Cortex of kidney (tissue), 1 donor: ENCODE results near the gene SH3GL1.

ENCODE experiments used
- DNase-seq: peaks from one replicate; lab custom pipeline; 2025; lab: John Stamatoyannopoulos, UW

Gene SH3GL1, protein sequence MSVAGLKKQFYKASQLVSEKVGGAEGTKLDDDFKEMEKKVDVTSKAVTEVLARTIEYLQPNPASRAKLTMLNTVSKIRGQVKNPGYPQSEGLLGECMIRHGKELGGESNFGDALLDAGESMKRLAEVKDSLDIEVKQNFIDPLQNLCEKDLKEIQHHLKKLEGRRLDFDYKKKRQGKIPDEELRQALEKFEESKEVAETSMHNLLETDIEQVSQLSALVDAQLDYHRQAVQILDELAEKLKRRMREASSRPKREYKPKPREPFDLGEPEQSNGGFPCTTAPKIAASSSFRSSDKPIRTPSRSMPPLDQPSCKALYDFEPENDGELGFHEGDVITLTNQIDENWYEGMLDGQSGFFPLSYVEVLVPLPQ

DNA sequence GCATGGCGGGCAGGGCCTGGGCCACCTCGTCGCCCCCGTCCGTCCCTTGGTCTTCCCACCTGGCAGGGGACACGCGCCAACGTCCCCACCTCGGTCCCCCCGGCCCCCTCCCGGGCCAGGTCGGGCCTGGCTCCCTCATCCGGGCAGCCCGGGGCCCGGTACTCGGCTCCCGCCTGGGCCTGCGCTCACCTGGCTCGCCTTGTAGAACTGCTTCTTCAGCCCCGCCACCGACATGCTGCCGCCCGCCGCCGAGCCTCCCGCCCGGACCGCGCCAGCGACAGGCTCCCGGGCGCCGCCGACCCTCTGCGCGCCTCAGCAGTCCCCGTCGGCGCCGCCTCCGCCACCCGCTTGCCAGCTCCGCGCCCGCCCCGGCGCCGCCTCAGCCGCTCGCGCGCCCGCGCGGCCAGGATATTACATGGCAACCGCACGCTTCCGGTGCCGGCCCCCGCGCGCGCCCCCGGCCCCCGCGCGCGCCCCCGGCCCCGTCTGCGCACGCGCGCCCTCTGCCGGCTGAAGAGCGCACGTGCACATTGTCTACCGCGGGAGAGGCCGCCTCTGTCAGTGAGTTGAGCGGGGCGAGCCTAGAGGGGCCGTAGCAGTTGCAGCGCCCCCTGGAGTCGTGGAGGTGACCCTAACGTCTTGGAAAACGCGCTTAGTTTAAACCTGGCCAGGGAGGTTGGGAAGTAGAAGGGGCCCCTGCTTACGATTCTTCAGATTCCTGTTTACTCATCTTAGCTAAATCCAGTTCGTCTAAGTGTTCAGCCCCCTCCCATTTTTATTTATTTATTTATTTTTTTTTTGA is at the start of gene SH3GL1:
SH3GL1 (minus strand) TSS at position 413 of the 802 bp plus-strand sequence; CDS start at position 234, 179 bp downstream.
- DNase-seq = no peak

DNA sequence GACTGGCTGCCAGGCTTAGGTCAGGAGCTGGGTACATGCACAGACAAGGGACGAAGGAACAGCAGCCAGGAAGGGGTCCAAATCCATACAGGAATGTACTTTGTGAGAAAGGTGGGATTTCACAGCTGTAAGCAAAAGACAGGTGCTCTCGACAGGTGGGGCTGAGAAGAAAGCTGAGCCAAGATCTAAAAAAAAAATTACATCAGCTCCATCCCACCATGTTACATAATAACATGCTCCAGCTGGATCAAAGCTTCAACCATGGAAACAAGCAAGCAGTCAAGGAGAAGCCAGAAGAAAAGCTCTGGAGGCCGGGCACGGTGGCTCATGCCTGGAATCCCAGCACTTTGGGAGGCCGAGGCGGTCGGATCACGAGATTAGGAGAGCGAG is 49.3 kb upstream of the SH3GL1 start:
- DNase-seq = no peak

GRCh38 chr19:4449022-4449638 is 48.8 kb upstream of the SH3GL1 start:
- no peak for DNase-seq

- no peak for DNase-seq
Observed at GRCh38 chr19:4448147-4448985, 48.0 kb upstream of the SH3GL1 start.

DNA sequence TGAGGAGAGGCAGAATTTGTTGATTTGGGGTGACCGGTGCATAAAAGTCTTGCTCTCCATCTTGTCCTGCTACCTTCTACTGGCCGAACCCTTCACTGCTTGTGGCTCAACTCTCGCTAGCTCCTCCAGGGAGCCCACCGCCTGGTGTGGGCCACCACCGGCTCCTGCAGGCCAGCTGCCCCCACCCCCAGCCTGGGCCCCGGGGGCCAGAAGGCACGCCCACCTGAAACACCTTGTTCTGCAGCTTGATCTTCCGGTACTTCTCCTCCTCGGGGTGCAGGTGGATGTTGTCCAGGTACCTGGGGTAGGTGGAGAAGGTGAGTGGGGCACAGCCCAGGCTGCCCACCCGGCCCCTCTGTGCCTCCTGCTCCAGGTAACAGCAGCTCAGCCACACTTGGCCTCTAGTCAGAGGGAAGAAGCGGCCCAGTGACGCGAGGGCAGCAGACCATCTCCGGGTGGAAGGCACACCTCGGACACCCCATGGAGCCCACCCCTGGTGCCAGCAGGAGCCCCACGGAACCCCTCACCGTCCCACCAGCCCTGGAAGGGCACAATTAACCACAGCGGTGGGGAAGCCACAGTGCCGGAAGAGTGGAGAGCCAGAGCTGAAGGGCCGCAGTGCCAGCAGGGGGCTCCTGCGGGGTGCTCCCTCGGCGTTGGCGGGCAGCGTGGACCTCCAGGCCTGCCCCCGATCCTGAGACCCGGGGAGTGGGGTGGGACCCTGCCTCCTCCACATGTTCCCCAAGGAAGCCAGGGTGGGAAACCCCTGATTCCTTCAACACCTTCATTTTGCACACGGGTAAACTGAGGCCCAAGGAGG is 47.2 kb upstream of the SH3GL1 start:
- DNase-seq = no peak

DNA sequence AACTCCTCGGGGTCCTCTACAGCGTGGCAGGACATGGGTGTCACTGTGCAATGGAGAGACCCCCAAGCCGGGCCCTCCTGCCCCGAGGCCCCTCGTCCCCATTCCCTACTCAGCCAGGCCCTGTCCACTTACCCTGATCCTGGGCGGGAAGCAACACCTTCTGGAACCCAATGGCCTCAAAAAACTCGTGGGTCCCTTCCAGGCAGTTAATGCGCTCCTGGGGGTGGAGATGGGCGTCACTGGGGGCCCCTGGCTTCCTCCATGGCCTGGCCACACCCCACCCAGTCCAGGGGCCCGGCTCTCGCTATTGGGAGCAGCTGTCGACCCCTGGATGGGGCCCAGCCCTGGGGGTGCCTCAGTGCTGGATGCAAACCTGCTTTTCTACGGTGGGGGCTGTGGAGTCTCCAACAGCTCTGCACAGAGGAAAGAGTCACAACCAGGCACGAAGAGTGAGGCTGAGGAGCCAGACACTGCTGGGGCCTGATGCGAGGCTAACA is 46.4 kb upstream of the SH3GL1 start:
- DNase-seq = no peak

GRCh38 chr19:4445963-4446703 is 45.8 kb upstream of the SH3GL1 start:
- no peak for DNase-seq

DNA sequence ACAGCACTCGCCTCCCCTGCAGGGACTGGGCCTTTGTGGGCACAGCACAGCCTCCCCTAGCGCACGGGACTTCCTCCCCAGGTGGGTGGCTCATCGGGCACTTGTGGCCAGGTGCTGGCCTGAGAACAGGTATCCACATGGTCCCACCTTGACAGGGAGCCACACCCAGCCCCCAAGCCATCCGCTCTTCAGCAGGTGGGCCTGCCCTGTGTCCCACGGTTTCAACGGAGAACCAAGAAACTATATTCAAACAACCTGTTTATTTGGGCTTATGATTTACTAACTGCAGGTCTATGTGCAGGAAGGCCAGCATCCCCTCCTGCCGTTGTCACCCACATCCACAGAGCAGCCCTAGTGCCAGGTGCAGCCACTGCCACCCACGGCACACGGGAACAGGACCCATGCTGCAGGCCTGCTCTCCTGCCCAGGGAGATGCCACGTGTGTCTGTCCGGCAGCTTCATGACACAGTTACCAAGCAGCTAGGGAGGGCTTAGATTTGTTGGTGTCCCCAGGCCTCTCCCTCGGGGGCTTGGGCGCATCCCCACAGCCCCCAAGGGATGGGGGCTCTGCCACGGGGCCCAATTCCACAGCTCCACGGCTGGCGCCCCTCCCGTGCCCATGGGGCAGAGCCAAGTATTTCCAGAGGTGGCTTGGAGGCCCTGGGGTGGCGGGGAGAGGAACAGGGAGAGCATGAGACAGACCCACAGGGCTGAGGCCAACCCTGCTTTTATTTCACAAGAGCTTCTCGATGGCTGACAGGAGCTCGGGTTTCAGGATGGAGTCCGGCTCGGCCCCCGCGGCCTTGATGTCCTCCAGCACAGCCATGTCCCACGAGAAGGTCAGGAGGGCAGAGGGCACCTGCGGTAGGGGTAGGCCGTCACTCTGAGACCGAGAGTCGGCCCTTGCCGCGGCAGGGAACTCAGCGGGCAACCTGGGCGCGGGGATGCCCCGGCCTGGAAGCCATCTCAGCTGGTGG is 44.7 kb upstream of the SH3GL1 start:
- DNase-seq = no peak

DNA sequence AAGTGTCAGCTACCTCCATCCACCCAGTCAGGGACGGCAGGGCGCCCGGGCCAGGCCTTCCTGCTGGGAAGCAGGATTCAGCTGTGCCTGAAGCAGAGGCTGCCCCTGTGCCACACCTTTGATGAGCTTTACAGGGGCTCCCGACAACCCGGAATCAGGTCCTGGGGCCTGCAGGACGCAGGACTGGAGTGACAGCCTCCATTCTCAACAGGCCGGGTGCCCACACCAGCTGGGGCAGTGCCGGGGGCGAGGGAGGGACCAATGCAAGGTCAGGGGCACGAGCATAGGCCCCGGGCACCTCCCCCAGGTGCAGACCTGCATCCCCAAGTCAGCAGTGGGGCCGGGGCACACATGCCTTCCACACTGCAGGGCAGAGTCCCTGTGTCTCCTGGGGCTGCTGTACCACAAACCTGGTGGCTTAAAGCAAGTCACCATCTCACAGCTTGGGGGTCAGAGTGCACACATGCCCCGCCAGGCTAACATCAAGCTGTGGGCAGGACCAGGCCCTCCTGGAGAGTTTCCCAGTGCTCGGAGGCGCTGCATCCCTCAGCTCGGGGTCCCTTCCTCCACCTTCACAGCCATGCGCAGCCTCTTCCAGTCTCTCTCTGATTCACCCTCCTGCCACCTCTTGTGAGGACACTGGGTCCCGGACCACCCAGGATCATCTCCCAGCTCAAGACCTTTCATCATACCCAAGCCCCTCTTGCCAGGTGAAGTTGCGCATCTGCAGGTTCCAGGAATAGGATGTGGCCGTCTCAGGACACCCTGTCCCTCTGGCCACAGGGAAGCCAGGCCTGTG is 43.8 kb upstream of the SH3GL1 start:
- DNase-seq = no peak

GRCh38 chr19:4443188-4443587 is 42.8 kb upstream of the SH3GL1 start:
- no peak for DNase-seq

- DNase-seq = no peak
Observed at GRCh38 chr19:4442819-4443146, 42.4 kb upstream of the SH3GL1 start.

- no peak for DNase-seq
Observed at GRCh38 chr19:4441994-4442818, 41.9 kb upstream of the SH3GL1 start.

GRCh38 chr19:4439243-4439642 is 38.9 kb upstream of the SH3GL1 start:
- DNase-seq = no peak

DNA sequence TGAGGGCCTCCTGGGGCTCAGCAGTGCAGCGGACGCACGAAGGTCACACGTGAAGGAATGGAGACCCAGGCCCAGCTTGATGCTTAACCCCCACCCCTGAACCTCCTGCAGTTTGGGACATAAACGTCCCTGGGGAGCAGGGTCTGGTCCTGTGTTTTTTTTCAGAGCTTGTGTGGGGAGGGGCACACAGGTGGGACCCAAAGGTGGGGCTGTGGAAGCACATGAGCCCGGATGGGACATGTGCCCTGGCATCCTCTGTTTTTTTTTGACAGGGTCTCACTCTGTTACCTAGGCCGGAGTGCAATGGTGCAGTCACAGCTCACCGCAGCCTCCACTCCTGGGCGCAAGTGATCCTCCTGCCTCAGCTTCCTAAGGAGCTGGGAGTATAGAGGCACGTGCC is 36.8 kb upstream of the SH3GL1 start:
- DNase-seq = no peak

- no peak for DNase-seq
Observed at GRCh38 chr19:4436231-4436630, 35.9 kb upstream of the SH3GL1 start.

DNA sequence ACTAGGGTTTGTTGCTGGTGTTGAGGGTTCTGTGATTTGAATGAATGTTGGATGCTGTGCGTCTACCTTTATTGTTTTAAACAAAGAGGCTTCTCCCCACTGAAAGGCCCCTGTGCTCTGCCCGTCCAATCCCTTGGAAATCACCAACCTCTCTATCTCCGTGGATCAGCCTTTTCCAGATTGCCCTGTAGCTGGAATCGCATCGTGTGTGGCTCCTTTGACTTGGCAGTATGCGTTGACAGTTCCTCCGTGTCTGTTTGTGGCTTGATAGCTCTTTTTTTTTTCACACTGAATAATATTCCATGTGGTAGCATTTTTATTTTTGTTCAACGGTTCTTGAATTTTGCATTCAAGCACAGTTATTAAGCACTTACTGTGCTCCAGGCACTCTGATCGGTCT is 34.0 kb upstream of the SH3GL1 start:
- DNase-seq = no peak

DNA sequence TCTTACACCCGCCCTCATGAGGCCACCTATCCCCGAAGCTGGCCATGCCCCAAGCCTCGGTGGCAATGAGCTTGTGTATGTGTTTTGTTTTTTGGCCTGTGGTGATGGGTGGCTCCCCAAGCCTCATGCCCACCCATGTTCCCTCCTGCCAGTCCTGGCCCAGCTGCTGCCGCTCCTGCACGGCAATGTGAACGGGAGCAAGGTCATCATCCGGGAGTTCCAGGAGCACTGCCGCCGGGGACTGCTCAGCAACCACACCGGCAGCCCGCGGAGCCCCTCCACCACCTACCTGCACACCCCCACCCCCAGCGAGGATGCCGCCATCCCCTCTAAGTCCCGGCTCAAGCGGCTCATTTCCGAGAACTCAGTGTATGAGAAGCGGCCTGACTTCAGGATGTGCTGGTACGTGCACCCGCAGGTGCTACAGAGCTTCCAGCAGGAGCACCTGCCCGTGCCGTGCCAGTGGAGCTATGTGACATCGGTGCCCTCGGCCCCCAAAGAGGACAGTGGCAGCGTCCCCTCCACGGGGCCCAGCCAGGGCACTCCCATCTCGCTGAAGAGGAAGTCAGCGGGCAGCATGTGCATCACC is 32.7 kb upstream of the SH3GL1 start:
- DNase-seq = no peak
